Kidney (tissue), 14 donors: ENCODE results near the gene GMEB2. TPM values are rescaled to one million over a fixed set of nuclear protein-coding genes. Genes with fewer than 3 reads are reported as not detected.

Experiments
- DNase-seq, 5 donors: peaks; one replicate each; pipeline ENCODE4 v3.0.0-alpha.2; 2013 to 2020
- FAIRE-seq: peaks from 2 replicates; lab custom pipeline; 2012; peaks lifted over from hg19 to GRCh38; lab: Jason Lieb, UNC
- H3K27ac ChIP-seq, 2 donors: one replicate each; pipeline ENCODE4 v1.7.0; 2013; ENCODE audit warnings: low read depth in 2 of 2, low read length in 2 of 2, inconsistent platforms in 1 of 2
- H3K27me3 ChIP-seq: one replicate; pipeline ENCODE4 v1.7.1; 2013; ENCODE audit warnings: low read length, inconsistent platforms; ENCODE audit not compliant: control insufficient read depth, insufficient read depth
- H3K36me3 ChIP-seq, 3 donors: one replicate each; pipeline versions ENCODE4 v1.7.0 to v1.7.1; 2013; ENCODE audit warnings: low read length in 3 of 3, control low read depth in 1 of 3, inconsistent platforms in 1 of 3; ENCODE audit not compliant: insufficient read depth in 3 of 3, control insufficient read depth in 2 of 3
- H3K4me1 ChIP-seq, 3 donors: one replicate each; pipeline versions ENCODE4 v1.7.0 to v1.7.1; 2013; ENCODE audit warnings: low read length in 3 of 3, inconsistent platforms in 1 of 3, low read depth in 1 of 3; ENCODE audit not compliant: control insufficient read depth in 2 of 3, insufficient read depth in 2 of 3
- H3K4me3 ChIP-seq, 3 donors: one replicate each; pipeline versions ENCODE4 v1.7.0 to v1.8.1; 2013; ENCODE audit warnings: low read length in 3 of 3, control low read depth in 1 of 3, inconsistent platforms in 1 of 3
- H3K9ac ChIP-seq, 3 donors: one replicate each; pipeline versions ENCODE4 v1.7.0 to v1.7.1; 2013; ENCODE audit warnings: low read length in 3 of 3, control low read depth in 1 of 3, inconsistent platforms in 1 of 3
- H3K9me3 ChIP-seq, 3 donors: one replicate each; pipeline versions ENCODE4 v1.7.0 to v1.7.1; 2013; ENCODE audit warnings: low read length in 3 of 3, control low read depth in 1 of 3, inconsistent platforms in 1 of 3; ENCODE audit not compliant: control insufficient read depth in 2 of 3, insufficient read depth in 1 of 3
- intact Hi-C: fragments of 100-400 bp; cut with DNase I; formaldehyde crosslinking; loops from one replicate; pipeline ENCODE4 v1.11.1; 2022
- polyA plus RNA-seq: library from polyadenylated mRNA; stranded (reverse); fragments of 350-450 nt; fragmentation: Illumina TruSeq; extraction: RNeasy Lipid Tissue Mini Kit (QIAGEN cat#74804); gene quantifications from one replicate; pipeline ENCODE4 v1.2.3, GENCODE V29; 2014; ENCODE audit warnings: low read depth, low replicate concordance; ENCODE audit not compliant: insufficient read depth
- total RNA-seq: library from RNA; stranded (reverse); fragmentation: NEBNext Ultra II Directional; extraction: Animal tissue kit (Norgen Biotek cat#: 25700); gene quantifications from one replicate; pipeline ENCODE4 v1.2.1, GENCODE V29; 2021
- TF ChIP-seq, protein P1 (sequence below): IDR thresholded peaks from 3 replicates; pipeline ENCODE4 v1.5.1; 2012; ENCODE audit warnings: mild to moderate bottlenecking, moderate library complexity, borderline replicate concordance; ENCODE audit not compliant: insufficient read depth; ENCODE audit errors: extremely low read depth
- donor health status: control.
- donor health status: control.
- donor health status: control.
- donor health status: control.
- donor health status: control.
- donor health status: DM: yes; HTN: yes; CAD: no.
- donor health status: Normal renal cell carcinoma (clear cell type).

GMEB2 gene
- total and polyA plus RNA-seq, 2 donors from 2014 or later, result 6.1 to 13.4 TPM

DNA sequence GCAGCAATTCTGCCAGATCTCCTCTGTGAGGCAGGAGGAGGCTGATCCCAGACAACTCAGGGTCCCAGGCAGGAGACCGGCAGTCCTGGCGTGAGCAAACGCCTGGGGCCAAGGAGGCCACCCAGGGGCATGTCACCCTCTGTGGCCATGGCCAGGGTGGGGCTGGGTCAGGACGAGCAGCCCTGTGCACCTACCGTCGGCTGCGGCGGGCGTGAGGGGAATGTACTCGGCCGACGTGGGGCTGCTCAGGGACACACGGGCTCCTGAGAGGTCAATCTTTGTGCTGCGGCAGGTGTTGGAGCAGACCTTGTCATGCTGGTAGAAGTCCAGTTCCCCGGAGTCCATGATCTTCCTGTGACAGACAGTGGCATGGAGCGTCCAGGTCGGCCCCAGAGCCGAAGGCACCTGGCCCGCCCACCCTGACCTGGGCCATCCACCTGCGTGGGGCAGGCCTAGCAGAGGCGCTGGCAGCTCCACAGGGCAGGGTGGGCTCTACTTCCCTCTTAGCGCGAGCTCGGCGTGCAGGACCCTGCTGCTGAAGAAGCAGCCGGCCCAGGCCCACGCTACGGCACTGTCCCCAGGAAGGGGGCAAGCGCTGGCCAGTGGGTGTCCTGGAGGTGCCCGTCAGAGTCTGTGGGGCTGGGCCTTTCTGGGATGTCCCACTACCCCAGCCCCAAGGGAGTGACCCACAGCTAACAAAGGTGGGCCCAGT, 31.3 kb downstream of the GMEB2 start:
- no peaks in the 10 kb centered on the region for H3K4me1 ChIP-seq
- peaks cover 0 to 33% (median 11%) of the 10 kb centered on the region in 3 donors for H3K36me3 ChIP-seq
- H3K9ac ChIP-seq, result no peak overlapping the region
- no peaks in the 10 kb centered on the region for H3K9me3 ChIP-seq
- H3K4me3 ChIP-seq, result no peak overlapping the region
- FAIRE-seq (no peak), DNase-seq (peak in 1 of 5 donors; percentile 71)
- no peaks in the 10 kb centered on the region for H3K27me3 ChIP-seq
- TF ChIP-seq, protein P1, sequence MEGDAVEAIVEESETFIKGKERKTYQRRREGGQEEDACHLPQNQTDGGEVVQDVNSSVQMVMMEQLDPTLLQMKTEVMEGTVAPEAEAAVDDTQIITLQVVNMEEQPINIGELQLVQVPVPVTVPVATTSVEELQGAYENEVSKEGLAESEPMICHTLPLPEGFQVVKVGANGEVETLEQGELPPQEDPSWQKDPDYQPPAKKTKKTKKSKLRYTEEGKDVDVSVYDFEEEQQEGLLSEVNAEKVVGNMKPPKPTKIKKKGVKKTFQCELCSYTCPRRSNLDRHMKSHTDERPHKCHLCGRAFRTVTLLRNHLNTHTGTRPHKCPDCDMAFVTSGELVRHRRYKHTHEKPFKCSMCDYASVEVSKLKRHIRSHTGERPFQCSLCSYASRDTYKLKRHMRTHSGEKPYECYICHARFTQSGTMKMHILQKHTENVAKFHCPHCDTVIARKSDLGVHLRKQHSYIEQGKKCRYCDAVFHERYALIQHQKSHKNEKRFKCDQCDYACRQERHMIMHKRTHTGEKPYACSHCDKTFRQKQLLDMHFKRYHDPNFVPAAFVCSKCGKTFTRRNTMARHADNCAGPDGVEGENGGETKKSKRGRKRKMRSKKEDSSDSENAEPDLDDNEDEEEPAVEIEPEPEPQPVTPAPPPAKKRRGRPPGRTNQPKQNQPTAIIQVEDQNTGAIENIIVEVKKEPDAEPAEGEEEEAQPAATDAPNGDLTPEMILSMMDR, result no peak
- H3K27ac ChIP-seq, result no peak overlapping the region
- intact Hi-C loops, result no loop called here

GRCh38 chr20:63594043-63594561, 32.8 kb downstream of the GMEB2 start:
- Histone ChIP-seq H3K4me3 (no peak overlapping the region), H3K27ac (no peak overlapping the region), H3K27me3 (no peaks in the 10 kb centered on the region), H3K9me3 (no peaks in the 10 kb centered on the region), H3K4me1 (no peaks in the 10 kb centered on the region), H3K36me3 (peaks cover 0 to 31% (median 11%) of the 10 kb centered on the region in 3 donors), H3K9ac (no peak overlapping the region)
- TF ChIP-seq, protein P1, result no peak
- DNase-seq (peak in 1 of 5 donors; percentile 26), FAIRE-seq (no peak)
- intact Hi-C loops, result no loop called here

DNA sequence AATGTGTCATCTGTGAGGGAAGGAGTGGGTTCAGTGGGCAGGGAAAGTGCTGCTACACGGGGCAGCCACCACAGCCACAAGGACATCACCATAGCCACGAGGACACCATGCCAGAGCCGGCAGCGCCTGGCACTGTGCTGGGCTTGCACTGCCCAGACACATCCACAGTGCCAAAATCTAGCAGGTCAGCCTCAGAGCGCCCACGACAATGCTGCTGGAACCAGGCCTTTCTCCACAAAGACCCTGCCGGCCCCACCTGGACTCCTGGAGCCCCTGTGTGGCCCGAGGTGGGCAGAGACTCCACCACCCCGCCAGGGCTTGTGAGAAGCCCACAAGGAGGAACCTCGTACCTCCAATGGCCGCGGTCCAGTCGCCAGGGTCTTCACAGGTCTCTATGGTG, 34.2 kb downstream of the GMEB2 start:
- FAIRE-seq, result no peak
- H3K27ac ChIP-seq, result no peak overlapping the region
- no peak overlapping the region for H3K9ac ChIP-seq
- H3K9me3 ChIP-seq, result no peaks in the 10 kb centered on the region
- TF ChIP-seq, protein P1, result no peak
- no peak overlapping the region for H3K4me3 ChIP-seq
- peak in 1 of 5 donors; percentile 62 for DNase-seq
- peaks cover 0 to 27% (median 10%) of the 10 kb centered on the region in 3 donors for H3K36me3 ChIP-seq
- no peaks in the 10 kb centered on the region for H3K27me3 ChIP-seq
- H3K4me1 ChIP-seq, result no peaks in the 10 kb centered on the region
- intact Hi-C loops, result no loop called here
